Stimulated activated CD4-positive, alpha-beta T cell treated with anti-CD3 and anti-CD28 coated beads, Interleukin-12 subunit alpha, Interleukin-12 subunit beta, amount 100 ng/mL, for 24 hours (primary cell): ENCODE measurements around the gene MRTFB.
A peak's percentile ranks its signal among the peaks of the same experiment; 100 is the strongest.
"Not testable (repeated sequence)": the region's sequence is repeated elsewhere in the genome, so short reads cannot be mapped to it uniquely, and the experiment has no call there.

ENCODE experiments used
- DNase-seq, 2 experiments: peaks; one replicate each; pipeline ENCODE4 v3.0.0-alpha.2; 2020; ENCODE audit warnings: low read depth in 2 of 2

Gene MRTFB, protein sequence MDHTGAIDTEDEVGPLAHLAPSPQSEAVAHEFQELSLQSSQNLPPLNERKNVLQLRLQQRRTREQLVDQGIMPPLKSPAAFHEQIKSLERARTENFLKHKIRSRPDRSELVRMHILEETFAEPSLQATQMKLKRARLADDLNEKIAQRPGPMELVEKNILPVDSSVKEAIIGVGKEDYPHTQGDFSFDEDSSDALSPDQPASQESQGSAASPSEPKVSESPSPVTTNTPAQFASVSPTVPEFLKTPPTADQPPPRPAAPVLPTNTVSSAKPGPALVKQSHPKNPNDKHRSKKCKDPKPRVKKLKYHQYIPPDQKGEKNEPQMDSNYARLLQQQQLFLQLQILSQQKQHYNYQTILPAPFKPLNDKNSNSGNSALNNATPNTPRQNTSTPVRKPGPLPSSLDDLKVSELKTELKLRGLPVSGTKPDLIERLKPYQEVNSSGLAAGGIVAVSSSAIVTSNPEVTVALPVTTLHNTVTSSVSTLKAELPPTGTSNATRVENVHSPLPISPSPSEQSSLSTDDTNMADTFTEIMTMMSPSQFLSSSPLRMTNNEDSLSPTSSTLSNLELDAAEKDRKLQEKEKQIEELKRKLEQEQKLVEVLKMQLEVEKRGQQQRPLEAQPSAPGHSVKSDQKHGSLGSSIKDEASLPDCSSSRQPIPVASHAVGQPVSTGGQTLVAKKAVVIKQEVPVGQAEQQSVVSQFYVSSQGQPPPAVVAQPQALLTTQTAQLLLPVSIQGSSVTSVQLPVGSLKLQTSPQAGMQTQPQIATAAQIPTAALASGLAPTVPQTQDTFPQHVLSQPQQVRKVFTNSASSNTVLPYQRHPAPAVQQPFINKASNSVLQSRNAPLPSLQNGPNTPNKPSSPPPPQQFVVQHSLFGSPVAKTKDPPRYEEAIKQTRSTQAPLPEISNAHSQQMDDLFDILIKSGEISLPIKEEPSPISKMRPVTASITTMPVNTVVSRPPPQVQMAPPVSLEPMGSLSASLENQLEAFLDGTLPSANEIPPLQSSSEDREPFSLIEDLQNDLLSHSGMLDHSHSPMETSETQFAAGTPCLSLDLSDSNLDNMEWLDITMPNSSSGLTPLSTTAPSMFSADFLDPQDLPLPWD

DNA sequence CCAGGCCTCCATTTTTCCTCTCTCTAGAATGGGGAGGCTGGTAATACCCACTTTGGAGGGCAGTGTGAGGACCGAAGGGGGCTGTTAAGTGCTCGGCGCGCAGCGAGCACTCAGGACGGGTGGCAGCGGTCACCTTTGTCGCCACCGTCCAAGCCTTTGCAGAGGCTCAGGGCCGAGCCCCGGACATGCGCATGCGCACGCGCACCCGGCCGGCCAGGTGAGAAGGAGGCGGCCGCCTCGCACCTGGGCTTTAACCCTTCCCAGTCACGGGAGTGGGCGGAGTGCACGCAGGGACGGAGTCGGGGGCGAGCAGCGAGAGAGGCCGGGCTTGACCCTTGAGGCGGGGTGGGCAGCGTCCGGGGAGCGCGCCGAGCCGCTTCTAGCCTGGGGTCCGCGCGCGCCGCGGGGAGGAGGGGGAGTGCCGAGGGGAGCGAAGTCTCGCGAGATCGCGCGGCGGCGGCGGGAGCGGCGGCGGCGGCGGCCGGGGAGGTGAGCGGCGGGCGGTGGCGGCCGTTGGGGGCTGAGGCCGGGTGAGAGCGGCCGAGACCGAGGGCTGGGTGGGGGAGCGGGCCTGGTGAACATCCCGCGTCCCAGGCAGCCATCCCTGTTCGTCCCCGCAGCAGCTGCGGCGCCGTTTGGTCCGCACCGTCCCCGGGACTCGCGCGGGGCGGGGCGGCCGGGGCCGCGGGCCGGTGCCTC, at the start of gene MRTFB:
Gene MRTFB, plus strand, starts transcription at position 443 of the 699 bp plus-strand sequence. CDS start 69,288 bp downstream, outside the sequence.
- DNase-seq: peak; percentile 58 to 69

DNA sequence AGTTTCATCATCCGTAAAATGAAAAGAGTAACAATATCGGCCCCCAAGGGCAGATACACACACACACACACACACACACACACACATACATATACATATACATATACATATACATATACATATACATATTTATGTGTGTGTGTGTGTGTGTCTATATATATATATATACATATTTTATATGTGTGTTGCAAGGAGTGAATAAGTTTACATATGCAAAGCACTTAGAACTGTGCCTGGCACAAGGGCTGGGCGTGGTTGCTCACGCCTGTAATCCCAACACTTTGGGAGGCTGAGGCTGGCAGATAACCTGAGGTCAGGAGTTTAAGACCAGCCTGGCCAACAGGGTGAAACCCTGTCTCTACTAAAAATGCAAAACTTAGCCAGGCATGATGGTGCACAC, 47.6 kb upstream of the MRTFB start:
- not testable (repeated sequence) for DNase-seq

DNA sequence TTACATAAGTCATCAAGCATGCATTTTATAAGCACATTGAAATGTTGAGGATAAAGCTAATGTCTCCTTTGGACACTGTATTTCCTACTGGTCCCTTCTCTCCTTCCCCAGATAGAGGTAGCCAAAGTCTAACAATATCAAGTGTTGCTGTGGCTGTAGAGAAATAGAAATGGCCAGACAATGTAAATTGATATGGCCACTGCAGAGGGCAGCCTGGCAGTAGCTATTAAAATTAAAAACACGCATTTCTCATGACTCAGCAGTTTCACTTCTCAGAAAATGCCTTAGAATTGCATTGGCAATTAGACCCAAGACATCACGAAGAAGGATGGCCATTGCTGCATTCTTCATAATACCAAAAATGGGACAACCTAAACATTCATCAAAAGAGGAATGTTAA, 46.8 kb upstream of the MRTFB start:
- no peak for DNase-seq

DNA sequence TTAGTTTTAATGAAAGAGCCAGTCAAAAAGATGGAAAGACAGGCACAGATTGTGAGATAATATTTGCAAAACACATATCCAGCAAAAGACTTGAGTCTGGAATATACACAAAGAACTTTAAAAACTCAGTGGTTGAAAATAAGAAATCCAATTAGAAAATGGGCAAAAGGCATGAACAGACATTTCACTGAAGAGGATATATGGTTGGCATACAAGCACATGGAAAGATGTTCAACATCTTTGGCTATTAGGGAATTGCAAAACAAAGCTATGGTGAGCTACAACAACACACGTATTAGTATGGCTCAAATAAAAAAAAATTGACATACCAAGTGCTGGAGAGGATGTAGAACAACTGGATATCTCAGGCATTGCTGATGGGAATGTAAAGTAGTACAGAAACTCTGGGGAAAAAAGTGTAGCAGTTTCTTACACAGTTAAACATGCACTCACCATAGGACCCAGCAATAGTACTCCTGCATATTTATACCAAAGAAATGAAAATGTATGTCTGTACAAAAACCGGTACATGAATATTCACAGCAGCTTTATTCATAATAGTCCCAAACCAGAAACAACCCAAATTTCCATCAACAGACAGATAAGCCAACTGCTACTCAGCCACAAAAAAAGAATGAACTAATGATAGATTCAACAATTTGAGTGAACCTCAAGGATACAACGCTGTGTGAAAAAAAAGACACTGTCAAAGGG, 44.4 kb upstream of the MRTFB start:
- DNase-seq: no peak

DNA sequence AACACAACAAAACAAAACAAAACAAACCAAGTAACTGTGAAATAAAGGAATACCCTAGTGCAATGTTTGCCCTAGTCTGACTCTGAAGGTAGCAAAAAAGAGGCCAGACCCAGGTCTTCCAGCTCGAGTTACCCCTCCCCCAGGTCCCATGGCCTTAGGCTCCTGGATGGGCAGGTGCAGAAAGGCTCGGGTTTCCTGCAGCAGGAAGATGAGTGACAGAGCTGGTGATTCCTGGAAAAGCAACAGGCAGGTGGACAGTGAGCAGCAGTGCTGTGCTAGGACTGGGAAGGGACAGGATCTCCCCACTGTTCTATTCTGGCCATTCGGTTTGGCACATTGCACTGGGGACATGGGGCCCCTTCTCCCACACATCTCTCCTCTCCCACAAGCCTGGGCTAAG, 42.9 kb upstream of the MRTFB start:
- DNase-seq: no peak

DNA sequence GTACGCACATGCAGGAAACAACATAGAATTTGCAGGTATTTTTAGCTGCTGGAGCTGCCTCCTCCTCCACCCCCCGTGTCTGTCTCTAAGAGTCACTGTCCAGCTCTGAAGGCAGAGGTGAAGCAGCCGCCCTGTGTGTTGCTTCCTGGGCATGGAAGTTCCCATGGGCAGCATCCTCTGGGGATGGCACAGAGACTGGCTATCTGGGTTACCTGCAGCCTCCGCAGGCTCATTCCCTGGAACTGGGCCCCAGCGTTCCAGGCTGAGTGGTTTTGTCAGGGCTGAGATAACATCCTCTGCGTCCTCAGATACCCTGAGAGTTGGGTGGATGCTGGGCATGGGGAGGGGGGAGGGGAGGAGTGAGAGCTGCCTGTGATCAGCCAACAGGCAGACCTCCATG, 41.5 kb upstream of the MRTFB start:
- DNase-seq: no peak

DNA sequence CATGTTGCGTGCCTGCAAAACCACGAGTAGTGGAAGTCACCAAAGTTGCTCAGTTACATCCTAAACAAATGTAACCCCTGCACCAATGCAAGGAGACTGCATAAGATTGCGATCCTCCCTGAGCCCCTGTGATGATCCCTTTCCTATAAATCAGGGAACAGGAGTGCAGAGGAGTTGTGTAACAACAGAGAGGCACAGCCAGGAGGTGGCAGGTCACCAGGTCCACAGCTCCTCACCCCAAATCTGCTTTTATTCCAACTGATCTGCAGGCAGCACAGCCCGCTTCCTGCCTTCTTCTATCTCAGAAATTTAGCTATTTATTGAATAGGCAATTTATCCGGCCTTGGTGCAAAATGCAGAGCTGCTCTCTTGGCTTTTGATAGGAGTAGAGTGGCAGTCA, 36.0 kb upstream of the MRTFB start:
- no peak for DNase-seq

DNA sequence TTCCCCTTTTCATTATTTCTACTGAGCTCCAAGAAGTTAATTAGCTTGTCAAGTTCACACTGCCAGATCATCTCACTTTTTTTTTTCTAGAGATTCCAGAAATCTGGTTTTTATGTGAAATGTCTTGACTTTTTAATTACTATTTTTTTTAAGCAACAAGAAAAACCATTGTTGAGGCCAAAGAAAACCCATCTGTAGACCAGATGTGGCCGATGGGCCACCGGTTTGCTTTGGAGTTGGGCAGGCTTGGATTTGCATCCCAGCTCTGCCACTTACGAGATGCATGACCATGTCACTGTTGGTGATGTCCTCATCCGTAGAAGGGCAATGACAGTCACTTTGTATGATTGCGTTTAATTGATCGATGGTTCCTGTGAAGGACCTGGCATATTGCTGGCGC, 34.2 kb upstream of the MRTFB start:
- DNase-seq: no peak

DNA sequence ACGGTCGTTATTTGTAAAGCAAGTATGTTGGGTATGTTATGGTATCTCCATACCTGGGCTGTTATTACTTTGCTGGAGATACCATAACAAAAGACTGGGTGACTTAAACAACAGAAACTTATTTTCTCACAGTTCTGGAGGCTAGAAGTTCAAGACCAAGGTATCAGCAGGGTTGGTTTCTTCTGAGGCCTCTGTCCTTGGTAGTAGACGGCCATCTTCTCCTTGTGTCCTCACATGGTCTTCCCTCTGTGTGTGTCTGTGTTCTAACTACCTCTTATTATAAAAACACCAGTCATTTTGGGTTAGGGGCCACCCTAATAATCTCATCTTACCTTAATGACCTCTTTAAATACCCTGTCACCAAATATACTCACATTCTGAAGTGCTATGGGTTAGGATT, 33.2 kb upstream of the MRTFB start:
- no peak for DNase-seq

DNA sequence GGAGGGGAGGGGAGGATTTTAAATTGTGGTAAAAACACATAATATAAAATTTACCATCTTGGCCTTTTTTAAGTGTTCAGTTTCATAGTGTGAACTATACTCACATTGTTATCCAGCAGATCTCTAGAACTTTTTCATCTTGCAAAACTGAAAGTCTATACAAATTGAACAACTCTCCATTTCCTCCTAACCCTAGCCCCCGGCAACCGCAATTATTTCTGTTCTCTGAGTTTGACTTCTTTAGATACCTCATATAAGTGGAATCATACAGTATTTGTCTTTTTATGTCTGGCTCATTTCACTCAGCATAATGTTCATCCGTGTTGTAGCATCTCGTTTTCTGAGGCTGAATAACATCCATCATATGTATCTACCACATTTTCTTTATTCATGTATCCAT, 30.0 kb upstream of the MRTFB start:
- DNase-seq: no peak

DNA sequence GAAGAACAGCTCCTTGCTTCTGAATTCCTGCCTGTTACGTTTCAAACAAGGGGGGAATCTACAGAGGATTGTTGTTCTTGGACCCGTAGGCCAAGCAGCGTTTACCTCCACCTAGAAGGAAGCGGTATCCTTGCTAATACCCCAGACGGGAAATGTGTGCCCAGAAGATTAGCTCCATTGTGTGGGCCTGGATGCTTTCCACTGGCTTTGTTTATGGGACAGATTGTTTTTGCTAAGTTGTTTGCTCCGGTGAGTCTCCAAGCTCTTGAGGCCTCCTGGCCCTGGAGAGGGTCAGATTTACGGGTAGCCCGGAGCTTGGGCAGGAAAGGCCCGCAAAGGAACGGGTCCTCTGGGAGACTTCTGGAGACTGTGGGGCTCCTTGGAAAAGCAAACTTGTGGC, 28.4 kb upstream of the MRTFB start:
- no peak for DNase-seq

DNA sequence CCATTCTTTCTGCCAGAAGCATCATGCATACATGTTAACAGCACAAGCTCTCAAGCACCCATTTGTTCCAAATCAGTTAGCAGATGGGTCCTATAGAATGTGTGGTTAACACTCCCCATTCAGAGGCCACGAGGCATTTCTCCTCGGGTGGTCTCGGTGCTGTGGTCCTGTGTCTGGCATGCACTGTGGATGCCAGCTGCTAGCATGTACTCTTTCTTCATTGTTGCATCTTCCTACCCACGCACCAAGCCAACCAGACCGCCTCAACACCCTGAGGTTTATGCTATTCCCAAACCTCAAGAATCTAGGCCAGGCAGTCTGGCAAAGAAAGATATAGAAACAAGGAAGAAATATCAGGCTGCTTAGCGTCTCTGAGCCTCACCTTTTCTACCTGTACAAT, 27.8 kb upstream of the MRTFB start:
- DNase-seq: no peak

DNA sequence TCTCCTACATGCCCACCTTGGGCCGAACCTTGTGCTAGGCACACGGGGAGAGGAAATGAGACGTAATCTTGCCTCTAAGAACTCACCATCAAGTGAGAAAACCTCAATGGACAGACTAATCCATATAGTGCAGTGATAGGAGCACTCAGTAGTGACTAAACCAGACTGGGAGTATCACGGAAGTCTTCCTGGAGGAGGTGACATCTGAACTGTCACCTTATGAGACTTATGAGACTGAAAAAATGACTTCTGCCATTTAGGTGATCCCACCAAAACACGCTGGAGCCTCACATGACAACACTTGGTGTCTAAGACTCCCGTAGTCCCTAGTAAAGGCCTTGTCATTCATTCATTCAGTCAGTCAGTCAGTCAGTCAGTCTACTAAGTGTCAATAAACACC, 27.3 kb upstream of the MRTFB start:
- no peak for DNase-seq

DNA sequence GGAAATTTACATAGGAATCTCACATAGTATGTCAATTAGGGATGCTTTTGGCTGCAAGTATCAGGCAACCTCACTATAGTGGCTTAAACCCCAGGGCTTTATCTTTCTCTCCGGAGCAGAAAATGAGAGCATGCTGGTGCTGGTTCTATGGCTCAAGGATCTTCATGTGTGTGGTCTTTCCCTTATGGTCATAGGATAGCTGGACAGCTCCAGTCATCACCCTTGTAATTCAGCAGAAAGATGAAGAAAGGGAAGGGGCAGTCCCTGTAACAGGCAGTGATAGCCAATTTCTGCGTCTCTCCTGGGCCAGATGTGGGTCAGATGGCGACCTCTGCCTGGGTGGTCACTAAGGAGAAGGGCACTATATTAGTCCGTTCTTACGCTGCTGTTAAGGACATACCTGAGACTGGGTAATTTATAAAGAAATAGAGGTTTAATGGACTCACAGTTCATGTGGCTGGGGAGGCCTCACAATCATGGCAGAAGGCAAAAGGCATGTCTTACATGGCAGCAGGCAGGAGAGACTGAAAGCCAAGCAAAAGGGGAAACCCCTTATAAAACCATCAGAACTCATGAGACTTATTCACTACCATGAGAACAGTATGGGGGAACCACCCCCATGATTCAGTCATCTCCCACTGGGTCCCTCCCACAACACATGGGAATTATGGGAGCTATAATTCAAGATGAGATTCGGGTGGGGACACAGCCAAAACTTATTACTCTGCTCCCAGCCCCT, 23.8 kb upstream of the MRTFB start:
- DNase-seq: not testable (repeated sequence)

DNA sequence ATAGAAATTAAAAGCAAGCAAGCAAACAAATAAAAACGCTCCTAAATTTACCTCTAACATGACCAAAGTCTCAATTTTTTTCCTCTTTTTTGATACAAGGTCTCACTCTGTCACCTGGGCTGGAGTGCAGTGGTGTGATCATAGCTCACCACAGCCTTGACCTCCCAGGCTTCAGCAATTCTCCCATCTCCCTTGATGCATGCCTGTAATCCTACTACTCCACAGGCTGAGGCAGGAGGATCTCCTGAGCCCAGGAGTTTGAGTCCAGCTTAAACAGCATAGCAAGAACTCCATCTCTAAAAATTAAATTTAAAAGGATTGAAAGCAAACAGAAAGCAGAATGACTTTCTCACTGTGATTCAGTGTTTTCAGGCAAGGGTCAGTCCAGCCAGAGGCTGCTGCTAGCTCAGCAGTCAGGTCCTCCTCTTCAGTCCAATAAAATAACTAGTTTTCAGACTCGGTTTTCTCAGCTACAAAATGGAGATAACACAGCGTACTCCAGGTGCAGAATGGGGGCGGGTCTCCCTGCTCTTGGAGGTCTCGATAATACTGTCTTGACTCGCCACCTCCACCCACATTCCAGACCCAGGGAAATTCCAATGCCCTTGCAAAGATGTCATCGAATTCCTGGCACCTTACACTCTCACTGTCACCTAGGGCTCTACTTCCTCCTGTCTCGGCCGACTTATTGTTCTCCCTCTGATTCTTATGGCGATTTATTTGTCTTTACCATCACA, 20.7 kb upstream of the MRTFB start:
- DNase-seq: no peak

DNA sequence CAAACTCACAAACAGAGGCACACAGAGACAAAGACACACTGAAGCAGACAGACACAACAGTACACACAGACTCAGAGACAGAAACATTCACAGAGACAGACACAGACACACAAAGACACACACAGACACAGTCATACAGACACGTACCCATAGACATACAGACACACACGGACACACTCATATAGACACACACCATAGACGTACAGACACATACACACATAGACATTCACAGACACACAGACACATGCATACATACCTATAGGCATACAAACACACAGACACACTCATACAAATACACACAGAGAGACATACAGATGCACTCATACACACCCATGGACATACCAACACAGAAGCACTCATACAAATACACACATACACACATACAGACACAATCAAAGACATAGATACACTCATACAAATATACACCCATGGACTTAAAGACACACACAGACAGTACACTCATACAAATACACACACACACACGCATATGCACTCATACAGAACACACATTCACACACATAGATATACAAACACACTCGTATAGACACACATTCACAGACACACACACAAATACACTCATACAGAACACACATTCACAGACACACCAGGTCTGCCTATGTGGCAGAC, 19.9 kb upstream of the MRTFB start:
- DNase-seq: no peak

DNA sequence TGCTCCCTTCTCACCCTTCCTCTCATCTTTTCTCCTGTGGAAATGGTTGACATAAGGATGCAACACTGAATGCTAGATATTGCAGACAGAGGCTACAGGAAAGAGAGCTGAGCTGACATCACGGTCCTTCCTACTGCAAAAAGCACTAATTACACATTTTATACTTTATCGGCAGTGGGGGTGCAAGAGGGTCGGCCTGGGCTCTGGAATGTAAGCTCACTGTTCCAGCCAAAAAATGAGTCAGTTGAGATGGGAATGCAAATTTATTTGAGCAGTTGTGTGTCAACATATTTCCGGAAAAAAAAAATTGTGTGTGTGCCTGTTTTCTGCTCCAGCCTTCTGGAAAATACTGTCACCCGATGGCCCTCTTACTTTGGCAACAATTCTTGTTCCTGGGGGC, 14.1 kb upstream of the MRTFB start:
- no peak for DNase-seq

DNA sequence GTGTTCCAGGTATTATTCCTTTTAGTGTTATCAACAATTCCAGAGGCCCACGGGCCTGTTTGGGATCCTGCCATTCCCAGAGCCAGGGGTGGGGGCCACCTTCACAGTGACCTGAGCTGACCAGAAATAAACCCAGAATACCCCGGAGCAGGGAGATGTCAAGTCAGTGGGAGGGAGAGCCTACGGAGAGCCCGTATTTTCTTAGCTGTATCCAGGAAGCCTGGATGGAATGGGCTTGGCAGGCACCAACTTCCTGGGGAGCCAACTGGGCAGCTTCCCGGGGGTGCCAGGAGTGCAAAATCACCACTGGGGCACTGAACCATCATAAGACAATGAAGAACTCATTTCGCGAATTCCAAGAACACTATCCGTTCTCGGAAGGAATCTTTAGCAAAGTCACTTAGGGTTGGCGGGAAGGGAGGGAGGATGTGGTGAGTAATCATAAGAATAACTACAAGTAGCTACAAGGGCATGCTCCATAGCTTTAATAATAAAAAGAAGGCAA, 13.2 kb upstream of the MRTFB start:
- no peak for DNase-seq

DNA sequence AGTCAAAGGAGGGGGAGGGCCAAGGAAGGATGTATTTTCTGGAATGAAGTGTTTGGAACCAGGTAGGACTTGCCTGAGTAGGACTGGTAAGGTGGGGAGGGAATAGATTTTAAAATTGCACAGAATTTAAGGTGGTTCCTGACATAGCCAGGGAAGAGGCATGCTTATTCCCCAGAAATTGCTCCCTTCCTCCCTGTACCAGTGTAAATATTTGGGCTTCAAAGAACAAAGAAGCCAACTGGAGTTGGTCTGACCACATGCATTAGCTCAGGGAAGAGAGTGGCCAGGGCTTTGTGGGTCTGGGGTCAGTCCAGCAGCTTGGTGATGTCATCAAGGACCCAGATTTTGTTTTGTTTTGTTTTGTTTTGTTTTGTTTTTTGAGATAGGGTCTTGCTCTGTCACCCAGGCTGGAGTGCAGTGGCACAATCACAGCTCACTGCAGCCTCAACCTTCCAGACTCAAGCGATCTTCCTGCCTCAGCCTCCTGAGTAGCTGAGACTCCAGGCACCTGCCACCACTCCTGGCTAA, 9.3 kb upstream of the MRTFB start:
- DNase-seq: no peak
